Suprapubic skin (tissue), 4 donors: ENCODE measurements around the gene NUMA1. TPM values are rescaled to one million over a fixed set of nuclear protein-coding genes. Genes with fewer than 3 reads are reported as not detected.

Experiments used
- DNase-seq, 2 donors: peaks; one replicate each; pipeline ENCODE4 v3.0.0-alpha.2; 2019; ENCODE audit warnings: low spot score in 2 of 2
- H3K27ac ChIP-seq: fragments of 200-600 bp; sonication (generic); one replicate; pipeline ENCODE4 v1.5.1; 2019
- H3K27me3 ChIP-seq: fragments of 200-600 bp; sonication (generic); one replicate; pipeline ENCODE4 v1.5.1; 2019
- H3K36me3 ChIP-seq: fragments of 200-600 bp; sonication (generic); one replicate; pipeline ENCODE4 v1.5.1; 2019
- H3K4me1 ChIP-seq: fragments of 200-600 bp; sonication (generic); one replicate; pipeline ENCODE4 v1.5.1; 2019
- H3K4me3 ChIP-seq: fragments of 200-600 bp; sonication (generic); one replicate; pipeline ENCODE4 v1.5.1; 2019; ENCODE audit warnings: mild to moderate bottlenecking
- H3K9me3 ChIP-seq: fragments of 200-600 bp; sonication (generic); one replicate; pipeline ENCODE4 v1.5.1; 2019
- EP300 ChIP-seq: sonication (generic); formaldehyde crosslinking; IDR thresholded peaks from one replicate; pipeline ENCODE4 v1.6.1; 2017; ENCODE audit warnings: antibody characterized with exemption
- POLR2A ChIP-seq, 2 donors: fragments of 450-650 bp; IDR thresholded peaks; one replicate each; pipeline ENCODE4 v1.6.1; 2017; ENCODE audit warnings: antibody characterized with exemption in 2 of 2, mild to moderate bottlenecking in 2 of 2, moderate library complexity in 2 of 2
- POLR2AphosphoS5 ChIP-seq, 3 donors: sonication (generic); formaldehyde crosslinking; IDR thresholded peaks; one replicate each; pipeline ENCODE4 v1.6.1; 2017; ENCODE audit warnings: antibody characterized with exemption in 3 of 3
- WGBS: methylation state at CpG from one replicate; pipeline ENCODE4 v1.1.5; 2018; 5-methylcytosine and 5-hydroxymethylcytosine counted together
- total RNA-seq, 4 donors: library from RNA; depleted of rRNA; stranded (reverse); fragments of >200 nt; gene quantifications; one replicate each; pipeline ENCODE4 v1.1.0, GENCODE V29; 2016
- TF ChIP-seq, protein P1 (sequence below), 2 donors: fragments of 200-600 bp in 1 of 2; fragments of 450-650 bp in 1 of 2; sonication (generic) in 1 of 2; IDR thresholded peaks; one replicate each; pipeline ENCODE4 v1.5.1; 2016 to 2019; ENCODE audit warnings: antibody characterized with exemption in 2 of 2, mild to moderate bottlenecking in 1 of 2, moderate library complexity in 1 of 2

The NUMA1 gene
- total RNA-seq, 4 donors from 2014 or later, result 296 to 845 (median 452) TPM

DNA sequence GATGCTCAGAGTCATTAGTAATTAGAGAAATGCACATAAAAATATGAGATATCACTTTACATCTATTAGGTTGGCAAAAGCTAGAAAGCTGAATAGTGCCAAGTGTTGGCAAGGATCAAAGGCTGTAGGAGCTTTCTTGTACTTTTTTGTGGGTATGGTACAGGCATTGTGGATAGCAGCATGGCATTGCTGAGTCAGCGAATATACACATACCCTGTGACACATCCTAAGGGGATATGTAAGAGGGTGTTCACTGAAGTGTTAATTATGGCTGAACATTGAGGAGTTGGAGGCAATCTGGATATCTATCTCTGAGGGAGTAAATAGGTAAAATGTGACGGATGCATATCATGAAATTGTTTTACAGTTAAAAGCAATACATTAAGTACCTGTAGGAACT, 108.7 kb downstream of the NUMA1 start:
- no peaks in the 10 kb centered on the region for H3K9me3 ChIP-seq
- WGBS, result 95% methylated on average over 2 of the region's 2 CpGs
- no peaks in the 10 kb centered on the region for H3K27me3 ChIP-seq
- DNase-seq, result no peak
- no peaks in the 10 kb centered on the region for H3K4me1 ChIP-seq
- peaks cover 24% of the 10 kb centered on the region for H3K36me3 ChIP-seq
- TF ChIP-seq, protein P1, sequence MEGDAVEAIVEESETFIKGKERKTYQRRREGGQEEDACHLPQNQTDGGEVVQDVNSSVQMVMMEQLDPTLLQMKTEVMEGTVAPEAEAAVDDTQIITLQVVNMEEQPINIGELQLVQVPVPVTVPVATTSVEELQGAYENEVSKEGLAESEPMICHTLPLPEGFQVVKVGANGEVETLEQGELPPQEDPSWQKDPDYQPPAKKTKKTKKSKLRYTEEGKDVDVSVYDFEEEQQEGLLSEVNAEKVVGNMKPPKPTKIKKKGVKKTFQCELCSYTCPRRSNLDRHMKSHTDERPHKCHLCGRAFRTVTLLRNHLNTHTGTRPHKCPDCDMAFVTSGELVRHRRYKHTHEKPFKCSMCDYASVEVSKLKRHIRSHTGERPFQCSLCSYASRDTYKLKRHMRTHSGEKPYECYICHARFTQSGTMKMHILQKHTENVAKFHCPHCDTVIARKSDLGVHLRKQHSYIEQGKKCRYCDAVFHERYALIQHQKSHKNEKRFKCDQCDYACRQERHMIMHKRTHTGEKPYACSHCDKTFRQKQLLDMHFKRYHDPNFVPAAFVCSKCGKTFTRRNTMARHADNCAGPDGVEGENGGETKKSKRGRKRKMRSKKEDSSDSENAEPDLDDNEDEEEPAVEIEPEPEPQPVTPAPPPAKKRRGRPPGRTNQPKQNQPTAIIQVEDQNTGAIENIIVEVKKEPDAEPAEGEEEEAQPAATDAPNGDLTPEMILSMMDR (IDR thresholded peaks at IDR 0.05), result no peak
- TF ChIP-seq POLR2A (IDR thresholded peaks at IDR 0.05), result no peak
- TF ChIP-seq EP300, result no peak
- TF ChIP-seq POLR2AphosphoS5 (IDR thresholded peaks at IDR 0.05), result no peak
- no peak overlapping the region for H3K4me3 ChIP-seq
- H3K27ac ChIP-seq, result no peak overlapping the region

DNA sequence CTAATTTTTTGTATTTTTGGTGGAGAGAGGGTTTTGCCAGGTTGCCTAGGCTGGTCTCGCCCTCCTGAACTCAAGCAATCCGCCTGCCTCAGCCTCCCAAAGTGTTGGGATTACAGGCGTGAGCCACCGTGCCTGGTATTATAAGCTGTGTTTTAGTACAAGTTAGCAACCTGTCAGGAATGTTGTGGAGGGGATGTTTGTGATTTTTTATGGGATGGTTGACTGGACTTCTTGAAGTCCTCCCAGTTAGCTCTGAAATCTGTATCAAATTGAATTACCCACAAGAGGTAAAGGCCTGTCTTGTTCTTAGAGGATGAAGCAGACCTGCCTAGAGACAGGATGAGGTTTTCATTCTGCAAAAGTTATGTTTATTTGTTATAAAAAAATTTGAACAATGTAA, 115.7 kb downstream of the NUMA1 start:
- no peak for TF ChIP-seq POLR2A (IDR thresholded peaks at IDR 0.05)
- TF ChIP-seq POLR2AphosphoS5 (IDR thresholded peaks at IDR 0.05), result no peak
- no peak for TF ChIP-seq EP300
- TF ChIP-seq, protein P1 (IDR thresholded peaks at IDR 0.05), result no peak
- H3K27me3 ChIP-seq, result no peaks in the 10 kb centered on the region
- no peaks in the 10 kb centered on the region for H3K4me1 ChIP-seq
- no peak for DNase-seq
- H3K4me3 ChIP-seq, result no peak overlapping the region
- WGBS, result 89% methylated on average over 4 of the region's 4 CpGs
- H3K36me3 ChIP-seq, result peaks cover 64% of the 10 kb centered on the region
- H3K27ac ChIP-seq, result no peak overlapping the region
- H3K9me3 ChIP-seq, result no peaks in the 10 kb centered on the region

DNA sequence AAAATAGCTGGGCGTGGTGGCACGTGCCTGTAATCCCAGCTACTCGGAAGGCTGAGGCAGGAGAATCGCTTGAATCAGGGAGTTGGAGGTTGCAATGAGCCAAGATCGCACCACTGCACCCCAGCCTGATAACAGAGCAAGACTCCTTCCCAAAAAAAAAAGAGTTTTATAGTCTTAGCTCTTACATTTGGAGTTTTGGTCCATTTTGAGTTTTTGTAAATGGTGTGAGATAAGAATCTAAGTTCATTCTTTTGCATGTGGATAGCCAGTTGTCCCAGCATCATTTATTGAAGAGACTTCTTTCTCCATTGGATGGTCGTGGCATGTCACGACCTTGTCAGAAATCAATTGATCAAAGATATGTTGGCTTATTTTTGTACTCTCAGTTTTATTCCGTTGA, 116.9 kb downstream of the NUMA1 start:
- H3K36me3 ChIP-seq, result peaks cover 59% of the 10 kb centered on the region
- 93% methylated on average over 8 of the region's 8 CpGs for WGBS
- TF ChIP-seq EP300 (no peak), POLR2A (IDR thresholded peaks at IDR 0.05) (no peak), POLR2AphosphoS5 (IDR thresholded peaks at IDR 0.05) (no peak)
- TF ChIP-seq, protein P1 (IDR thresholded peaks at IDR 0.05), result no peak

DNA sequence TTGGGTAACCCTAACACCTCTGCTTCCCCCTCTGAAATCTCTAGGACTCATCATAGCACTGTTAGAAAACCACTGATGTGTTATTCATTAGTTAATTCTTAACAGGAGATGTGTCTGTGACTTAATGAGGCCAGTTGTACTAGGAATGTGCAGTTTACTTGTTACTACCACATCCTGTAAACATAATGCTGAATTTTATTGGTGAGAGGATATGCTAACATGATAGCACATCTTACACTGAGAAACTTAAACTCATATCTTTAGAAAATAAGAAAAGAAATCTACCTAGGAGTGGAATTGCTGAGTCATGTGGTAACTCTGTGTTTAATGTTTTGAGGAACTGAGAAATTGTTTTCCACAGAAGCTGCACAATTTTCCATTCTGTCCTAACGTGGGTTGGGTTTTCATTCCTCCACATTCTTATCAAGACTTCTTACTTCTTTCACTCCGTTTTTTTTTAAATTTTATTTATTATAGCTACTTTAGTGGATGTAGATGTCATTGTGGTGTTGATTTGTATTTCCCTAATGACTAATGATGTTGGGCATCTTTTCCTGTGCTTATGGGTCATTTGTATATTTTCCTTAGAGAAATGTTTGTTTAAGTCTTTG, 117.8 kb downstream of the NUMA1 start:
- Histone ChIP-seq H3K27ac (no peak overlapping the region), H3K36me3 (peaks cover 53% of the 10 kb centered on the region), H3K4me1 (no peaks in the 10 kb centered on the region), H3K4me3 (no peak overlapping the region), H3K9me3 (no peaks in the 10 kb centered on the region), H3K27me3 (no peaks in the 10 kb centered on the region)
- TF ChIP-seq POLR2A (IDR thresholded peaks at IDR 0.05) (no peak), EP300 (no peak)
- TF ChIP-seq, protein P1 (IDR thresholded peaks at IDR 0.05), result no peak
- DNase-seq, result no peak
- WGBS, result 62% methylated on average over 2 of the region's 2 CpGs

More for the DNA sequence above, 116.9 kb downstream of the NUMA1 start:
- Histone ChIP-seq H3K27ac (no peak overlapping the region), H3K4me1 (no peaks in the 10 kb centered on the region), H3K4me3 (no peak overlapping the region), H3K27me3 (no peaks in the 10 kb centered on the region), H3K9me3 (no peaks in the 10 kb centered on the region)
- DNase-seq, result no peak

DNA sequence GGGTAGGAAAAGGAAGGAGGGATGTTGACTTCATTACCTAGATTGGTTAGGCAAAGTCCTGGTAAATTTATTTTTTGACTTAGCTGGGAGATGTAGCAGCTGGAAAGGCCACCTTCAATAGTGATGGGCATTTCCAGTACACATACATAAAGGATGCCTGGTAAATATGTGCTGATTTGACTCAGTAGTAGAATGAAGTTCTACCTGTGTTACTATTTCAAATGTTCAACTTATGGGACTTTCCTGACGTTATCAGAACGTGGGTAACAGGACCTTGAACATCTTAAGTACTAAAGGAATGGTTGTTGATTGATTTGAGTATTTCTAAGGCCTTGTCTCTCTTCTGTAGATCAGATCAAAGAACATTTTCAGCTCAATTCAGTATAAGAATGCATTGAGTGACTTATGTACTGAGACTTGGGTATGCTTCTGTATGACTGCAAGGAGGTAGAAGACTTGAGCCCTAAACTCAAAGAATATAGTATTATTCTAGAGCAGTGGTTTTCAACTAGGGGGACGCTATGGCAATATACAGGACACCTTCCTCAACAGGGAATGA, 124.4 kb downstream of the NUMA1 start:
- no peak overlapping the region for H3K27ac ChIP-seq
- H3K36me3 ChIP-seq, result peaks cover 13% of the 10 kb centered on the region
- H3K9me3 ChIP-seq, result no peaks in the 10 kb centered on the region
- 60% methylated on average over 3 of the region's 3 CpGs for WGBS
- no peak overlapping the region for H3K4me3 ChIP-seq
- no peaks in the 10 kb centered on the region for H3K4me1 ChIP-seq
- TF ChIP-seq EP300 (no peak), POLR2A (IDR thresholded peaks at IDR 0.05) (no peak), POLR2AphosphoS5 (IDR thresholded peaks at IDR 0.05) (no peak)
- TF ChIP-seq, protein P1 (IDR thresholded peaks at IDR 0.05), result no peak
- H3K27me3 ChIP-seq, result no peaks in the 10 kb centered on the region
- DNase-seq, result no peak

Other genes starting within 250 kb of the NUMA1 start
- not detected for gene DEFB108B, start 247.3 kb downstream of the NUMA1 start, total RNA-seq
- not detected for gene DEFB131B, start 202.1 kb downstream of the NUMA1 start, total RNA-seq
- gene XNDC1N, start 151.9 kb downstream of the NUMA1 start, total RNA-seq, result 10 to 100 TPM in 1 of 4 donors, 1 to 10 TPM in 3; 3.6 to 25.3 (median 5.2) TPM
- 10 to 100 TPM; 19.6 to 36.0 (median 26.3) TPM for gene RNF121, start 151.5 kb downstream of the NUMA1 start, total RNA-seq
- gene IL18BP, start 81.6 kb downstream of the NUMA1 start, total RNA-seq, result 10 to 100 TPM in 1 of 4 donors, 1 to 10 TPM in 3; 2.9 to 18.6 (median 7.2) TPM
- gene LRRC51, start 308 bp upstream of the NUMA1 start, total RNA-seq, result 1 to 10 TPM; 3.7 to 9.9 (median 6.6) TPM
- 100 to 1,000 TPM in 2 of 4 donors, 10 to 100 TPM in 2; 64.5 to 111 (median 101) TPM for gene LAMTOR1, start 22.8 kb upstream of the NUMA1 start, total RNA-seq
- not detected for gene TOMT, start 25.4 kb upstream of the NUMA1 start, total RNA-seq
- gene ANAPC15, start 32.2 kb upstream of the NUMA1 start, total RNA-seq, result 10 to 100 TPM; 20.6 to 32.1 (median 25.6) TPM
- gene FOLR3, start 55.2 kb upstream of the NUMA1 start, total RNA-seq, result not detected
- 1 to 10 TPM in 3 of 4 donors, not detected in 1; 1.5 to 4.3 (median 4.3) TPM for gene FOLR1, start 111.6 kb upstream of the NUMA1 start, total RNA-seq
- gene FOLR2, start 136.3 kb upstream of the NUMA1 start, total RNA-seq, result 10 to 100 TPM in 1 of 4 donors, 1 to 10 TPM in 3; 3.1 to 10.1 (median 5.1) TPM
- gene INPPL1, start 144.2 kb upstream of the NUMA1 start, total RNA-seq, result 100 to 1,000 TPM in 1 of 4 donors, 10 to 100 TPM in 3; 31.0 to 102 (median 63.1) TPM
- gene PHOX2A, start 163.6 kb upstream of the NUMA1 start, total RNA-seq, result not detected